ENCODE results near the gene GALR3. TPM values are rescaled to one million over a fixed set of nuclear protein-coding genes. Genes with fewer than 3 reads are reported as not detected.

The GALR3 gene
- total RNA-seq, 1 donor from 2014 or later: 0.32 TPM

DNA sequence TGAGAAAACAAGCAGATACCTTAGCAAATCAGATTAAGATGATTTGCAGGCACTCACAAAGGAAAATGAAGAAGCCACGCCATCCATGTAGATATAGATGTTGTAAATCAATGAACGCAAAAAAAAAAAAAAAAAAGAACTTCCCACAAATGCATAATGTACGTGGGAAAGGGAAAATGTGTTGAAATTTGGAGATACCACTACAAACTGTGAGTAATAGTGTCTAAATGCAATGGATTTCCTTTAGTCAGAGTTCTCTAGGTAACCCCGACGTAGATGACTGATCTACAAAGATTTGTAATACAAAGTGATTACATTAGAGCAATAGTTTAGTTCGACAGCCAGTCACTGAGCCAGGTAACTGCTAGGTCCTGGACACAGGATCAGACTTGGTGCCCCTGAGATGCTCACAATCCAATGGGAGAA lies 21.7 kb downstream of the GALR3 start:
- intact Hi-C loops (cut with micrococcal nuclease): loop anchor here (2.0 to 10.0 kb wide), 5 partner anchors 28 to 238 kb away; partner anchors contain the start of genes GCAT, GGA1 and LGALS1
- H3K36me3 Mint-ChIP-seq (ENCODE audit: low read depth): peaks cover 38% of the 10 kb centered on the region

DNA sequence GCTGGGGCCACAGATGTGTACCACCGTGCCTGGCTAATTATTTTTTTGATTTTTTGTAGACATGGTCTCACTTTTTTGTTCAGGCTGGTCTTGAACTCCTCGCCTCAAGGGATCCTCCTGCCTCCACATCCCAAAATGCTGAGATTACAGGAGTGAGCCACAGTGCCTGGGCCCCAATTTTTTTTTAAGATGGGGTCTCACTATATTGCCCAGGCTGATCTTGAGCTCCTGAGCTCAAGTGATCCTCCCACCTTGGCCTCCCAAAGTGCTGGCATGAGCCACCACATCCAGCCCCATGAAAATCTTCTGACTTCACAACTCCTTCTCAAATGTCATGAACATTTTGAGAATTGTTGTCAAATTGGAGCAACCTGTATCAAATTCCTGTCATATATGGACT lies 23.3 kb downstream of the GALR3 start:
- H3K27ac Mint-ChIP-seq: no peak overlapping the region
- peak overlapping the region; percentile 18 for H3K4me3 Mint-ChIP-seq (ENCODE audit: low read depth)
- no peak for DNase-seq (ENCODE audit: low spot score)
- H3K36me3 Mint-ChIP-seq (ENCODE audit: low read depth): peaks cover 47% of the 10 kb centered on the region
- no peaks in the 10 kb centered on the region for H3K9me3 Mint-ChIP-seq
- peaks cover 36% of the 10 kb centered on the region for H3K4me1 Mint-ChIP-seq (ENCODE audit: low read depth)
- no peaks in the 10 kb centered on the region for H3K27me3 Mint-ChIP-seq (ENCODE audit: low read depth)
- intact Hi-C loops (cut with micrococcal nuclease): loop anchor here (10.0 kb wide), 1 partner anchor 172 kb away; the partner anchor contains the start of gene LGALS1

More for the DNA sequence above, 21.7 kb downstream of the GALR3 start:
- no peak for DNase-seq (ENCODE audit: low spot score)
- H3K4me3 Mint-ChIP-seq (ENCODE audit: low read depth): peak overlapping the region; percentile 77
- H3K27ac Mint-ChIP-seq: no peak overlapping the region
- peaks cover 27% of the 10 kb centered on the region for H3K4me1 Mint-ChIP-seq (ENCODE audit: low read depth)
- no peaks in the 10 kb centered on the region for H3K9me3 Mint-ChIP-seq
- H3K27me3 Mint-ChIP-seq (ENCODE audit: low read depth): no peaks in the 10 kb centered on the region

DNA sequence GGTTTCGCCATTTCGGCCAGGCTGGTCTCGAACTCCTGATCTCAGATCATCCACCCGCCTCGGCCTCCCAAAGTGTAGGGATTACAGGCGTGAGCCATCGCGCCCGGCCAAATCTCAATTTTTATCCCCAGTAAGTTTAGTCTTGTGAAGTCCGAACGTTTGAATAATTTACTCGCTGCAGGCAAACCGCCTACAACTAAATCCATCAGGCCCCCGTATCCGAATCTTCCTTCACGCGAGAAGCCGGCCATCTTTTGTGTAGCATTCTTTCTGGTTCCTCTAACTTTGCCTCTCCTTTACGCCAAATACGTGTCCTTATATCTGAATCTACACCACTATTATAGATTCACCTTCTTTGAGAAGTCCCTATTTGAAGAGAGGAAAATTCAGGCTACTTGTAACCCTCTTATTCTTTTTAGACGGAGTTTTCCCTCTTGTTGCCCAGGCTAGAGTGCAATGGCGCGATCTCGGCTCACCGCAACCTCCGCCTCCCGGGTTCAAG lies 25.5 kb downstream of the GALR3 start:
- H3K9me3 Mint-ChIP-seq: no peaks in the 10 kb centered on the region
- peak; percentile 16 for DNase-seq (ENCODE audit: low spot score)
- H3K4me1 Mint-ChIP-seq (ENCODE audit: low read depth): peaks cover 34% of the 10 kb centered on the region
- H3K27ac Mint-ChIP-seq: peak overlapping the region; percentile 97
- peaks cover 55% of the 10 kb centered on the region for H3K36me3 Mint-ChIP-seq (ENCODE audit: low read depth)
- peak overlapping the region; percentile 94 for H3K4me3 Mint-ChIP-seq (ENCODE audit: low read depth)
- intact Hi-C loops (cut with micrococcal nuclease): loop anchor here (10.0 kb wide), 1 partner anchor 174 kb away; the partner anchor contains the start of gene LGALS1
- no peaks in the 10 kb centered on the region for H3K27me3 Mint-ChIP-seq (ENCODE audit: low read depth)

DNA sequence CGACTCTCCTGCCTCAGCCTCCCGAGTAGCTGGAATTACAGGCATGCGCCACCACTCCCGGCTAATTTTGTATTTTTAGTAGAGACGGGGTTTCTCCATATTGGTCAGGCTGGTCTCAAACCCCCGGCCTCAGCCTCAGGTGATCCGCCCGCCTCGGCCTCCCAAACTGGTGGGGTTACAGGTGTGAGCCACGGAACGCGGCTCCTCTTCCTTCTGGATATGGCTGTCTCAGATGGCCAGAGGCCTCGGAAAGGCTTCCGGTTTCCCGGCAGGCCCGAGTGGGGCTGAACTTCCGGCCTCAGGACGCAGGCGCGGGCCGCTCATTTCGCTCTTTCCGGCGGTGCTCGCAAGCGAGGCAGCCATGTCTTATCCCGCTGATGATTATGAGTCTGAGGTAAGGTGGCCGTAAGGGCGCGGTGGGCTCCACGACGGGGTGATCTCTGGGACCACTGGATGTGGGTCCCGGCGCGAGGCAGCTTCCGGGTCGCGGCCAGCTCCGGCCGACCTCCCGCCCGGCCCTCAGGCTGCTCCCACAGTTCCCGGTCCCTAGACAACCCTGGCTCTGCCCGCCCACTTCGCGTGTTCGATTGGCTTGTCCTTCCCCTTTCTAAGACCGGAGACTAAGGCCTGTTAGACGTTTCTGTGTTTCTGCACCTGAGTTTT lies 26.0 kb downstream of the GALR3 start, which contains the start of gene EIF3L:
Gene EIF3L (plus strand): TSS at position 331 of the 663 bp plus-strand sequence. CDS start 31 bp downstream, at position 362.
- Mint-ChIP-seq H3K27ac (peak within 1 kb of the TSS; percentile 97), H3K4me1 (ENCODE audit: low read depth) (peaks cover 38% of the 10 kb centered on the region), H3K27me3 (ENCODE audit: low read depth) (no peaks in the 10 kb centered on the region), H3K36me3 (ENCODE audit: low read depth) (peaks cover 60% of the 10 kb centered on the region), H3K4me3 (ENCODE audit: low read depth) (peak within 1 kb of the TSS; percentile 94), H3K9me3 (no peaks in the 10 kb centered on the region)
- DNase-seq (ENCODE audit: low spot score): peak; percentile 89
- intact Hi-C loops (cut with micrococcal nuclease): loop anchor here (10.0 kb wide), 1 partner anchor 174 kb away; the partner anchor contains the start of gene LGALS1

DNA sequence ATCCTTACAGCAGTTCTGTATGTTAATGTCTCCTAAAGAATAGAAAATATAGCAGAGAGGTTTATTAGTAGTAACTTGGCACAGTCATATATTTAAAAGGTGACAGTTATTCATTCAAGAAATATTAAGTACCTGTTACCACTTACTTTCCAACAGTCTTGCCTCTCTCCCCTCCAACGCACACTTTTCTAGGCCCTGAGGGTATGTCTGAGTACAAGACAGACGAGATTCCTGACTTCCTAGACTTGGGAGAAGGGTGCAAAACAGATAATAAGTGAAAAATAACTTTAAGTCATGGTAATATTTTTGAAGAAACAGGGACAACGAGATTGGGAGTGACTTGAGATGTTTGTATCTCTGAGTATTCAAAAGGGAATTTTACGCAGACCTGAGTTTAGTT lies 27.6 kb downstream of the GALR3 start:
- Mint-ChIP-seq H3K27ac (no peak overlapping the region), H3K36me3 (ENCODE audit: low read depth) (peaks cover 71% of the 10 kb centered on the region), H3K27me3 (ENCODE audit: low read depth) (no peaks in the 10 kb centered on the region), H3K9me3 (no peaks in the 10 kb centered on the region), H3K4me1 (ENCODE audit: low read depth) (peaks cover 40% of the 10 kb centered on the region), H3K4me3 (ENCODE audit: low read depth) (peak overlapping the region; percentile 94)
- DNase-seq (ENCODE audit: low spot score): no peak
- intact Hi-C loops (cut with micrococcal nuclease): no loop called here

DNA sequence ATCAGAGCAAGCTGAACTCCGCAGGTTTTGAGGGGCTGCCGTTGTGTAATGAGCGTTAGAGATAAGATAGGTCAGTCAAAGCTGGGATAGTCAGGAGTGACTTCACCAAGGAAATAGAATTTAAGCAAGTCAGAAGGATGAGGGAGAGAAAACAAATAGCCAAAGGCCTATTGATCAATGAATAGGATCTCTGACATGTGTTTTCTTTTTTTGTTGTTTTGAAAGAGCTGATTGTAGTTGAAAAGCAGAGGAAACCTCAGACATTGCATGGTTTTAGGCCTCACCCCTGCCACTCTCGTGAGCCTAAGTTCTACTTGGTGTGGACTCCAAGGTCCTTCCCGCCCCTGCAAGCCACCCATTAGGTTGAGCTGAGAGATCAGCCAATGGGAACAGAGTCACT lies 29.2 kb downstream of the GALR3 start:
- Mint-ChIP-seq H3K9me3 (no peaks in the 10 kb centered on the region), H3K4me3 (ENCODE audit: low read depth) (no peak overlapping the region), H3K36me3 (ENCODE audit: low read depth) (peaks cover 75% of the 10 kb centered on the region), H3K4me1 (ENCODE audit: low read depth) (peaks cover 38% of the 10 kb centered on the region), H3K27me3 (ENCODE audit: low read depth) (no peaks in the 10 kb centered on the region), H3K27ac (no peak overlapping the region)
- intact Hi-C loops (cut with micrococcal nuclease): no loop called here
- no peak for DNase-seq (ENCODE audit: low spot score)

DNA sequence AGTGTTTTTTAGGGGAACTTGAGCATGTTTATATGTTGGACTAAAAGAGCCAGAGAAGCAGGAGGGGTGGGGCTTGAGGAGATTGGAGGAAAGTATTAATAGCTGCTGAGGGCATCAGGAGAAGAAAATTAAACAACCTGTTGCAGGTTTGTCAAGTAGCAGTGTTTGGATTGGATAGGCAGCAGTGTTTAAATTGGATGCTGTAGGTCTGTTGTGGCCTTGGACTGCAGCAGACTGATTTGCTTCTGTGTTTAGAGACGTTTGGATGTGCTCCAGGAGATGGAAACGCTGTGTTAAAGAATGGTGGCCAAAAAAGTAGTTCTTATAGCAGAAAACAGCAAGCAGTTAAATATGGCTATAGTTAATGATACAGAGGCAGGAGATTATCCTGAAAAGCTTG lies 31.8 kb downstream of the GALR3 start:
- no peak overlapping the region for H3K4me3 Mint-ChIP-seq (ENCODE audit: low read depth)
- no peak for DNase-seq (ENCODE audit: low spot score)
- peaks cover 31% of the 10 kb centered on the region for H3K4me1 Mint-ChIP-seq (ENCODE audit: low read depth)
- peaks cover 72% of the 10 kb centered on the region for H3K36me3 Mint-ChIP-seq (ENCODE audit: low read depth)
- no peaks in the 10 kb centered on the region for H3K9me3 Mint-ChIP-seq
- no peak overlapping the region for H3K27ac Mint-ChIP-seq
- intact Hi-C loops (cut with micrococcal nuclease): no loop called here
- H3K27me3 Mint-ChIP-seq (ENCODE audit: low read depth): no peaks in the 10 kb centered on the region

DNA sequence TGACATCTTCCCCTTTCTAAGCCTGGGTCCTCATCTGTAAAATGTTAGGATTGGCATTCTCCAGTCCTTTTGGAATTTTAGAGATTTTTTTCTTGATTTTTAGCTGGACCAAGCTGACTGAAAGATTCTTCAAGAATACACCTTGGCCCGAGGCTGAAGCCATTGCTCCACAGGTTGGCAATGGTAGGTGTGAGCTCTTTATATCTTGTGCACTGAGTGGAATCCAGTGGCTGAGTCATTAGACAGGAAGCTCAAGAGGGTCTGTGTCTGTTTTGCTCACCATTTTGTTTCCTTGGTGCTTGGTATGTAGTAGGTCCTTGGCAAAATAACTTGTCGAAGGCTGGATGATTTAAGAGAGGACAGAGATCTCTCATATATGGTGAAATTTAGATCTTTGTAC lies 32.3 kb downstream of the GALR3 start:
- Mint-ChIP-seq H3K27ac (no peak overlapping the region), H3K4me3 (ENCODE audit: low read depth) (no peak overlapping the region), H3K27me3 (ENCODE audit: low read depth) (no peaks in the 10 kb centered on the region), H3K9me3 (no peaks in the 10 kb centered on the region), H3K36me3 (ENCODE audit: low read depth) (peaks cover 72% of the 10 kb centered on the region), H3K4me1 (ENCODE audit: low read depth) (peaks cover 30% of the 10 kb centered on the region)
- intact Hi-C loops (cut with micrococcal nuclease): no loop called here
- DNase-seq (ENCODE audit: low spot score): no peak

DNA sequence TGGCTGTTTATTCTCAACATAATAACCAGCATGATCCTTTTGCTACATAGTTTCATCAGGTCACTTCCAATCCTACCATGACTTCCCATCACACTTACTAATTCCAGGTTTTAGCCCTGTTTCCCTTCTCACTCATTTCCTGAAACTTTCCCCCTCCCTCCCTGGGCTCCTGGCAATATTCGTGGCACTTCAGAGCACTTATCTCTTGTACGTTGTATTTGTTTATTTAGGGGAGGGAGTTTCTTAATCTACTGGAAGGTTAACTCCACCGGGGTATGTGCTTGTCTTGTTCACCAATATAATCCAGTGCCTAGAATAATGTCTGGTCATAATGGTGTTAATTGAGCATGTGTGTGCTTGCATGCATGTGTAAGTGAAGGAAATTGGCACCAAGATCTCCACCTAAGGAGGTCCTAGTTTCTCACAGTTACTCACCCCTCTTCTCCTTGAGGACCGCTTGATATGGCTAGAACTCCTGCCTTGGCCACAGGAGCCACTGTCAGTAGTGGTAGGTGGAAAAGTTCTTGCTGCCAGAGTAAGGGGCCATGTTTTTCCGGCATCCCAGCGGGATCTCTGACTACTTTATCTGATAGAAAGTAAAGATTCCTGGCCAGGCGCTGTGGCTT lies 37.7 kb downstream of the GALR3 start:
- intact Hi-C loops (cut with micrococcal nuclease): no loop called here
- H3K4me1 Mint-ChIP-seq (ENCODE audit: low read depth): peaks cover 10% of the 10 kb centered on the region
- peaks cover 76% of the 10 kb centered on the region for H3K36me3 Mint-ChIP-seq (ENCODE audit: low read depth)
- H3K9me3 Mint-ChIP-seq: no peaks in the 10 kb centered on the region
- no peaks in the 10 kb centered on the region for H3K27me3 Mint-ChIP-seq (ENCODE audit: low read depth)
- DNase-seq (ENCODE audit: low spot score): no peak
- H3K27ac Mint-ChIP-seq: no peak overlapping the region
- no peak overlapping the region for H3K4me3 Mint-ChIP-seq (ENCODE audit: low read depth)

DNA sequence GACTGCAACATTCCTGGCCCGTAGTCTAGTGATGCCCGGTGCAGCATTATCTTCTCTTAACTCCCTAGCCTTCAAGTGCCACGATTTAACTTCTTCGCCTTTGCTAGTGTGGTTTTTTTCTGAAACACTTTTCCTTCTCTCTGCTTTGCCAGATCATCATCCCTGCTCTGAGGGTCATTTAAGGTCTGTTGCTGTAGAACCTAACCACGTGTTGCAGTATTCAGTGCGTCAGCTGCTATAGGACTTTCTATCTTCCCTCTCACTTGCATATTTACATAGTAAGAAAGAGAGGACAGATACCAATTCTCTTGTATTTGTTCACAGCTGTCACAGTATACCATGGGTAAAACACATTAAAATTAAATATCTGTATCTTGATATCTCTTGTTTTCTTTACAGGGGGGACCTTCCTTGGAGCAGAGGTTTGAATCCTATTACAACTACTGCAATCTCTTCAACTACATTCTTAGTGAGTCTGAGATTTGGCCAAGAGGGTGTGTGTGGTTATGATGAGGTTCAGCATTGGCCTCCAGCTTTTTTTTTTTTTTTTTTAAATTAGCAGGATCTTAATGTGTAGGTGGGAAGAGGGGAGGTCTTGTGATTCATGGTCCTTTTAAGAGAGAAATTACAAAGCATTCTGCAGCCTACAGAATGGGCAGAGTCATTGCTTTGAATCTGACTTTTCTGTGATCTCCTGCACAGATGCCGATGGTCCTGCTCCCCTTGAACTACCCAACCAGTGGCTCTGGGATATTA lies 39.6 kb downstream of the GALR3 start:
- Mint-ChIP-seq H3K9me3 (no peaks in the 10 kb centered on the region), H3K27me3 (ENCODE audit: low read depth) (no peaks in the 10 kb centered on the region), H3K36me3 (ENCODE audit: low read depth) (peaks cover 80% of the 10 kb centered on the region), H3K27ac (no peak overlapping the region), H3K4me3 (ENCODE audit: low read depth) (no peak overlapping the region), H3K4me1 (ENCODE audit: low read depth) (peaks cover 10% of the 10 kb centered on the region)
- intact Hi-C loops (cut with micrococcal nuclease): loop anchor here (1.0 kb wide), 1 partner anchor 45 kb away; no protein-coding TSS in a partner anchor
- no peak for DNase-seq (ENCODE audit: low spot score)

DNA sequence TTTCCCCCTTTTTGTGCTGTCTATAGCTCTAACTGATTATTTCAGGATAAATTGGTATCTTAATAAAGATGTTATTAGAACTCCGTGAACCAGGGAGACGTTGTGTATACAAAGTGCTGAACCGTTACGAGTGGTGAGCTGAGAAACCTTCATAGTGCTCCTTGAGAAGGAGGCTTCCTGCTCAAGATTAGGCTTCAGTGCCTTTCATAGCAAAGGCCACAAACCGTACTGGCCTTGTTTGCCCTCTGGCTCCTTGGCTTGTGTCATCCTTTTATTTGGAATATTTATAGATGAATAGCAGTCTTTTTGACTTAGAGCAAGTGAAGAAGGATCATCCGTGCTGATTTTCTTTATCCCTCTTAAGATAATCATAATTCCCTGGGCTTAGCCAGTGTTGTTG lies 42.3 kb downstream of the GALR3 start:
- Mint-ChIP-seq H3K4me1 (ENCODE audit: low read depth) (peaks cover 5% of the 10 kb centered on the region), H3K4me3 (ENCODE audit: low read depth) (no peak overlapping the region), H3K27me3 (ENCODE audit: low read depth) (no peaks in the 10 kb centered on the region)

DNA sequence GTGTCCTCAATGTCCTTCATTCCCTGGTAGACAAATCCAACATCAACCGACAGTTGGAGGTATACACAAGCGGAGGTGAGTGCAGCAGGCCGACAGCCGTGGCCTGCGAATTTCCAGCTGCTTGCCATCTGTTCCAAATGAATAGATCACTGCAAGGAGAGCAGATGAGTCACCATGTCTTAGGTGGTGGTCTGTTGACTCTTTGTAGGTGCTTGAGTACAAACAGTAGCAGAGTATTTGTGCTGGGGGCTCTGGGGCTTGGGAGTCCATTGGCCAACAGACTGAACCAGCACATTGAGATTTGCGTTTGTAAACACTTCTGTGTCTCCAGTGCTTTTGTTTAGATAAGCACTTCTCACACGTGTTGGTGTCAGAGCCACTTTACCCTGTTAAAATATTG lies 47.1 kb downstream of the GALR3 start:
- Mint-ChIP-seq H3K9me3 (no peaks in the 10 kb centered on the region), H3K27ac (no peak overlapping the region), H3K27me3 (ENCODE audit: low read depth) (no peaks in the 10 kb centered on the region), H3K4me3 (ENCODE audit: low read depth) (no peak overlapping the region), H3K36me3 (ENCODE audit: low read depth) (peaks cover 69% of the 10 kb centered on the region), H3K4me1 (ENCODE audit: low read depth) (no peaks in the 10 kb centered on the region)
- DNase-seq (ENCODE audit: low spot score): no peak
- intact Hi-C loops (cut with micrococcal nuclease): no loop called here

More for the DNA sequence above, 42.3 kb downstream of the GALR3 start:
- Mint-ChIP-seq H3K9me3 (no peaks in the 10 kb centered on the region), H3K27ac (no peak overlapping the region), H3K36me3 (ENCODE audit: low read depth) (peaks cover 80% of the 10 kb centered on the region)
- intact Hi-C loops (cut with micrococcal nuclease): no loop called here
- no peak for DNase-seq (ENCODE audit: low spot score)
